ENCODE measurements around the gene POC5.
"Not testable (repeated sequence)": the region's sequence is repeated elsewhere in the genome, so short reads cannot be mapped to it uniquely, and the experiment has no call there.

The POC5 gene

GRCh38 chr5:75706775-75707174 is 10.5 kb downstream of the POC5 start:
- DNase-seq (ENCODE audit: low read depth, low spot score) = no peak

GRCh38 chr5:75706016-75706415 is 11.2 kb downstream of the POC5 start:
- DNase-seq (ENCODE audit: low read depth, low spot score) = peak; percentile 12

GRCh38 chr5:75701856-75702255 is 15.4 kb downstream of the POC5 start:
- no peak for DNase-seq (ENCODE audit: low read depth, low spot score)

GRCh38 chr5:75695472-75696351 is 21.5 kb downstream of the POC5 start:
- DNase-seq (ENCODE audit: low read depth, low spot score) = not testable (repeated sequence)

GRCh38 chr5:75694781-75695180 is 22.5 kb downstream of the POC5 start:
- no peak for DNase-seq (ENCODE audit: low read depth, low spot score)

GRCh38 chr5:75690669-75691068 is 26.6 kb downstream of the POC5 start:
- no peak for DNase-seq (ENCODE audit: low read depth, low spot score)

GRCh38 chr5:75686480-75686879 is 30.8 kb downstream of the POC5 start:
- DNase-seq (ENCODE audit: low read depth, low spot score) = no peak

- DNase-seq (ENCODE audit: low read depth, low spot score) = no peak
Measured at GRCh38 chr5:75685141-75685540, 32.1 kb downstream of the POC5 start.

- DNase-seq (ENCODE audit: low read depth, low spot score) = peak; percentile 43
Measured at GRCh38 chr5:75681125-75681830, 36.0 kb downstream of the POC5 start.

GRCh38 chr5:75678155-75678554 is 39.1 kb downstream of the POC5 start:
- DNase-seq (ENCODE audit: low read depth, low spot score) = no peak

GRCh38 chr5:75677607-75678006 is 39.6 kb downstream of the POC5 start:
- no peak for DNase-seq (ENCODE audit: low read depth, low spot score)

GRCh38 chr5:75675783-75676182 is 41.5 kb downstream of the POC5 start:
- no peak for DNase-seq (ENCODE audit: low read depth, low spot score)

GRCh38 chr5:75672616-75673015 is 44.6 kb downstream of the POC5 start:
- no peak for DNase-seq (ENCODE audit: low read depth, low spot score)

- no peak for DNase-seq (ENCODE audit: low read depth, low spot score)
Measured at GRCh38 chr5:75671506-75671905, 45.7 kb downstream of the POC5 start.

GRCh38 chr5:75670577-75670976 is 46.7 kb downstream of the POC5 start:
- no peak for DNase-seq (ENCODE audit: low read depth, low spot score)

- DNase-seq (ENCODE audit: low read depth, low spot score) = peak; percentile 34
Measured at GRCh38 chr5:75668977-75669689, 48.1 kb downstream of the POC5 start.

- peak; percentile 33 for DNase-seq (ENCODE audit: low read depth, low spot score)
Measured at GRCh38 chr5:75668445-75668844, 48.8 kb downstream of the POC5 start.

- no peak for DNase-seq (ENCODE audit: low read depth, low spot score)
Measured at GRCh38 chr5:75667586-75667985, 49.7 kb downstream of the POC5 start.

GRCh38 chr5:75666801-75667200 is 50.4 kb downstream of the POC5 start:
- no peak for DNase-seq (ENCODE audit: low read depth, low spot score)

- peak; percentile 32 for DNase-seq (ENCODE audit: low read depth, low spot score)
Measured at GRCh38 chr5:75664979-75665378, 52.3 kb downstream of the POC5 start.

GRCh38 chr5:75663579-75664284 is 53.5 kb downstream of the POC5 start:
- peak; percentile 58 for DNase-seq (ENCODE audit: low read depth, low spot score)

GRCh38 chr5:75662061-75662460 is 55.2 kb downstream of the POC5 start:
- no peak for DNase-seq (ENCODE audit: low read depth, low spot score)
